ENCODE measurements around the gene LCMT1. TPM values are rescaled to one million over a fixed set of nuclear protein-coding genes. Genes with fewer than 3 reads are reported as not detected.

The LCMT1 gene
- total and polyA plus RNA-seq, 9 of the 15 experiments (the other 6 are each of a cell fraction or from before 2014, with no cell fraction given) = 20.0 to 42.8 (median 32.3) TPM

- no peak overlapping the region for H3K9ac ChIP-seq (ENCODE audit: insufficient read depth in 1 of 2, low read depth in 2 of 2, low read length in 2 of 2)
- H3K9me1 ChIP-seq (ENCODE audit: control insufficient read depth, insufficient read depth, low read length) = no peaks in the 10 kb centered on the region
- no peak for DNase-seq (ENCODE audit: extremely low read depth in 1 of 4, low spot score in 3 of 4)
- H3K4me3 ChIP-seq = no peak overlapping the region
- H4K20me1 ChIP-seq (replicated peaks; ENCODE audit: control insufficient read depth, insufficient read depth, low read length) = no peaks in the 10 kb centered on the region
- no peak for ATAC-seq
- intact Hi-C loops (cut with micrococcal nuclease) (no loop called here), in situ Hi-C loops (cut with MboI) (no loop called here)
- no peaks in the 10 kb centered on the region for H3K4me1 ChIP-seq (replicated peaks in 1 of 2; ENCODE audit: control insufficient read depth in 2 of 2, insufficient read depth in 2 of 2, low read length in 2 of 2)
- no peaks in the 10 kb centered on the region for H3K27me3 ChIP-seq (ENCODE audit: control insufficient read depth in 2 of 2, insufficient read depth in 2 of 2, low read length in 2 of 2)
- H3K79me2 ChIP-seq (ENCODE audit: control insufficient read depth, insufficient read depth, low read length) = no peaks in the 10 kb centered on the region
- TF ChIP-seq, protein P1, sequence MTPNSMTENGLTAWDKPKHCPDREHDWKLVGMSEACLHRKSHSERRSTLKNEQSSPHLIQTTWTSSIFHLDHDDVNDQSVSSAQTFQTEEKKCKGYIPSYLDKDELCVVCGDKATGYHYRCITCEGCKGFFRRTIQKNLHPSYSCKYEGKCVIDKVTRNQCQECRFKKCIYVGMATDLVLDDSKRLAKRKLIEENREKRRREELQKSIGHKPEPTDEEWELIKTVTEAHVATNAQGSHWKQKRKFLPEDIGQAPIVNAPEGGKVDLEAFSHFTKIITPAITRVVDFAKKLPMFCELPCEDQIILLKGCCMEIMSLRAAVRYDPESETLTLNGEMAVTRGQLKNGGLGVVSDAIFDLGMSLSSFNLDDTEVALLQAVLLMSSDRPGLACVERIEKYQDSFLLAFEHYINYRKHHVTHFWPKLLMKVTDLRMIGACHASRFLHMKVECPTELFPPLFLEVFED (CRISPR knock-in tag; conservative IDR thresholded peaks at IDR 0.05) = no peak
- no peak for TF ChIP-seq ESRRB (CRISPR knock-in tag; IDR thresholded peaks at IDR 0.05; ENCODE audit: borderline replicate concordance)
- TF ChIP-seq ATF3 (IDR thresholded peaks at IDR 0.05) = no peak
- no peak for TF ChIP-seq ATF3 (CRISPR knock-in tag; conservative IDR thresholded peaks at IDR 0.05)
- no peak for TF ChIP-seq SRSF9 (IDR thresholded peaks at IDR 0.05; ENCODE audit: borderline replicate concordance, low read depth, low read length)
- no peak for TF ChIP-seq C11orf30 (IDR thresholded peaks at IDR 0.05; ENCODE audit: low read depth)
- TF ChIP-seq HDGF (IDR thresholded peaks at IDR 0.05) = no peak
- TF ChIP-seq ZNF57 (CRISPR knock-in tag; IDR thresholded peaks at IDR 0.05) = no peak
- TF ChIP-seq SMARCC2 (IDR thresholded peaks at IDR 0.05; ENCODE audit: low read depth) = no peak
- TF ChIP-seq ZNF3 (CRISPR knock-in tag; IDR thresholded peaks at IDR 0.05) = no peak
- H2AFZ ChIP-seq (ENCODE audit: low read depth, low read length) = no peak overlapping the region
- ChIA-PET CTCF (ENCODE audit: low intra/inter-chr PET ratio) (no interaction called here), POLR2A (no interaction called here)
- no peak overlapping the region for H3K4me2 ChIP-seq (ENCODE audit: insufficient read depth, low read length)
- no peak for FAIRE-seq
- no peaks in the 10 kb centered on the region for H3K9me3 ChIP-seq (replicated peaks; ENCODE audit: control insufficient read depth, insufficient read depth, low read depth, low read length)
- peaks cover 36% of the 10 kb centered on the region for H3K36me3 ChIP-seq (ENCODE audit: control insufficient read depth, insufficient read depth, low read length)
- WGBS (ENCODE audit: insufficient coverage, low coverage, missing lambda C conversion rate) = 83% methylated on average over 1 of the region's 1 CpG
- no peak overlapping the region for H3K27ac ChIP-seq (ENCODE audit: extremely low read depth, low read depth, low read length)
- no TSS peak for BruUV-seq (replicated peaks)
These were observed 52.1 kb downstream of the LCMT1 start for GRCh38 chr16:25163683-25164082.

All from K562 (cell line).